Measurements from ENCODE around the gene CTSO. TPM values are rescaled to one million over a fixed set of nuclear protein-coding genes. Genes with fewer than 3 reads are reported as not detected.

The CTSO gene
- total RNA-seq: 3.0 and 3.5 TPM in 2 replicates

DNA sequence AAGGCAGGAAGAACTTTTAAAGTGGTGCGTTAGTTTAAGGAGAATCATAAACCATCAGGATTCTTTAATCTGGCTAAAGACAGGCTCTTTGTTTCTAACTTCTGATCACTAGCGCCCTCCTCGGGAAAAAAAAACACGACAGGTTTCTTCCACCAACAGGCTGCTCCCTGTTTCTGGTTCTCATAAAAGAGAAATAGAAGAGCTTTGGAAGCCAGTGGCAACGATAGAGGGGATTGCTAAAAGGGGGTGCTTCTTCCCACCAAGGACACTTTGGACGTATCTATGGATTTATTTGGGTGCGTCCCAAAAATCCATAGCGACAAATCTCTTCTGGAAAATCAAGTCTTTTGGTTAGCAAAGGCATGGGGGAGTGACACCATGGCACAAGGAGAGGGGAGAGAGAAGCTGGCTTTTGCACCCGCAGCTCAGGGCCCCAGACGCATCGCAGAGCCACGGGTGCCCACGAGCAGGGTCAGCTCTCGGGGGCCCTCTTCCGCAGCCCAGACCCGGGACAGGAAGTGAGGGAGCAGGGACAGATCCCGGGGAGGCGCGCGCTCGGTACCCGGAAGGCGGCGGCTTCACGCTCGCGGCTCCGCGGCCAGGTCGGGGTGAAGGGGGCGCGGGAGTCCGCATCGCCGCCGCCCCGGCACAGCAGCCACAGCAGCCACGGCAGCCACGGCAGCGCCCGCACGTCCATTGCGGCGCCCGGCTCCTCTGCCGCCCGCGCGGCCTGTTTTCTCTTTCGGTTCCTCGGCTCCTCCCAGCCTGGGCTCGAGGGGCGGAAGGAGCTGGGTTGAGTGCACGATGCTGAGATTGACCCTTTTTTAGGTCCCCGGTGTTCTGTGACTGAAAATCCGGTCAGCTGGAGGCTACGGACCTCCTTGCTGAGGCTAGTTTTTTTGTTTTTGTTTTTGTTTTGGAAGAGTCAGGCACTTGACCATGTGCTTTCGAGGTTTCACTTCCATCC lies at the start of gene CTSO:
Gene CTSO, minus strand, starts transcription at position 716 of the 967 bp plus-strand sequence. Its CDS starts 19 bp downstream, at position 697.
- intact Hi-C loops (cut with micrococcal nuclease): loop anchor here (1.0 to 10.0 kb wide), 5 partner anchors 144 to 1403 kb away; partner anchors contain the start of genes MAP9 and PLRG1

DNA sequence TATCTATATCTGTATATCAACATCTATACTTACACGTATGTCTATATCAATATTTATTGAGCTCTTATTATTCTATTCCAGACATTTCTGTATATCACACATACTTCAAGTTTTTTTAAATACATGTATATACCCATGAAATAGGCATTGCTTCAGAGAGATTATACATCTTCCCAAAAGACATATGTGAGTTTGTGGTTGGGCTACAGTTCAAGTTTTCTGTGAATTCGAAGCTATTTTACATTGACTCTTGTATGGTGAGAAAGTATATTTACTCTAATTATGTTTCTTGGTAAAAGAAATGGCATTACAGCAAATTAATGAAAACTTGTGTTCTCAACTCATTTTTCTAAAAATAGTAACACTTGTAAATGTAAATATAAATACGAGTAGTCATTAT lies 46.8 kb upstream of the CTSO start:
- intact Hi-C loops (cut with micrococcal nuclease): no loop called here

- intact Hi-C loops (cut with micrococcal nuclease): no loop called here
Observed at GRCh38 chr4:155999725-156000124, 46.1 kb upstream of the CTSO start.

- intact Hi-C loops (cut with micrococcal nuclease): no loop called here
Observed at GRCh38 chr4:155995069-155995468, 41.4 kb upstream of the CTSO start.

DNA sequence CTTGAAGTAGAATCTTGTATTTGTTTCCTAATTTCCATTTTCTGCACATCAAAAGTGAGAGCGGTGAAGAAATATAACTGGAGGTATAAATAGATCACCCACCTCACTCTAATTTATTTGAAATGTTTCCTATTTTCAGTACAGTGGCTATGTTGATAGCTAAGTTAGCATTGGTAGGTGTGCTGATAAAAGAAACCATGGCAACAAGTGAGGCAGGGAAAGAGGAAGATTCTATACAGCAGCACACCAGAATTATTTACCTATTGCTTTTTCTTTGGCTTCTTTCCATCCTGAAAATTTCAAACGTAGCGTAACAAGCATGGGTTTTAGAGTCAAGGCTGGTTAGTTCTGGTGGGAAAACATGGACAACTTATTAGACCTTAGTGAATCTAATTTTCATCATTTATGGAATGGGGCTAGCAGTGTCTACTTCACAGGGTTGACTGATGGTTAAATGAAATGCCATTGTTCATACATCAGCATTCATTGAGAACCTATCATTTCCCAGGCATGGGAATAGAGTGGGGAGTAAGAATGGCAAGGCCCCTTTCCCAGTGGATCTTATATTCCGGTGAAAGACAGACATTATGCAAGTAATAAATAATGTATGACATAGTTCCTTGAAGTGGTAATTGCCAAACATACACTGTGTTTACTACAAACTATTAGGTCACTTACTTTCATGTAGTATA lies 30.6 kb upstream of the CTSO start:
- intact Hi-C loops (cut with micrococcal nuclease): no loop called here

DNA sequence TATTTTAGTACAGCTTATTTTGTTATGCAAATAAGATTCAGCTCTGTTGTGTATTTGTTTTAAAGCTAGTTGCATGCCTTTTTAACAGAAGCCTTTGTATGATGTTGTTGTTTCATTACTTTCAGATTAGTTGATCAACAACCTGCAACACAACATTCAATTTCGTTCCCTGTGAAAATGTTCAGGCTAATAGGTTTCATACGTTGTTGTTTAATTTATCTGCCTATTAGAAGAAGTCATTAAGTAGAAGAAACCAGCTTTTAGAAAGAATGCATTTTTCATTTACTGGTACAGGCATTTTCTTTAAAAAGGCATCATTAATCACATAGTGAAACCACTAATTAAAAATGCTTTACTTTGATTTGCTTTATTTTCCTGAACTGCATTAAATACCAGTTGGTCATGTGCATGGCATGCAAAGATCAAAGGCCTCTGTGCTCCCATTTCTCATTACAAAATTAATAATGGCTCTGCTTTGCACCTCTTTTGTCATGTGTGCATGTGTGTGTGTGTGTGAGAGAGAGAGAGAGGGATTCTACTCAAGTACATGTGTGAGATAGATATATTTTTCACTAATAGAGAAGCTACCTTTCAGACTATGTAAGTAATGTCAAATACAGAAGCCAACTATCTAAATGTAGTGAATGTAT lies 29.2 kb upstream of the CTSO start:
- intact Hi-C loops (cut with micrococcal nuclease): no loop called here

- intact Hi-C loops (cut with micrococcal nuclease): no loop called here
Observed at GRCh38 chr4:155978810-155979209, 25.1 kb upstream of the CTSO start.

GRCh38 chr4:155975511-155975910 lies 21.8 kb upstream of the CTSO start:
- intact Hi-C loops (cut with micrococcal nuclease): no loop called here

DNA sequence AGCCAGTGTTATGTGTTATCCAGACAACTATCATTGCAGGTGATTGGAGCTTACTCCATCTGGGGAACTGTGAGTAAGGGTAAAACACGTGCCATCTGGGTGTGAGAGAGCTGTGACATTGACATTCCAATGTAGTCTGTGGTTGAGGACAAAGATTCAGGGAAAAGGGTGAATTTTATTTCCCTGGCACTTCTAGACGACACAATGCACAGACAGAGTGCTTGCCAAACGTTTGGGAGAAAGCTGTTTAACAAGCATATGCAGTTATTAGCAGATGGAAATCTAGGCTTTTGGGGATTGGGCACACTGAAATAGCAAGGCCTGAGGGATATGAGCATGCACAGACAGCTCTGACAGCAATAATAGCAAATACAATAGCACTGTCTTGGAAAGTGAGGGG lies 21.3 kb upstream of the CTSO start:
- intact Hi-C loops (cut with micrococcal nuclease): no loop called here

GRCh38 chr4:155974476-155974749 lies 20.7 kb upstream of the CTSO start:
- intact Hi-C loops (cut with micrococcal nuclease): no loop called here

GRCh38 chr4:155973639-155974475 lies 20.2 kb upstream of the CTSO start:
- intact Hi-C loops (cut with micrococcal nuclease): no loop called here

DNA sequence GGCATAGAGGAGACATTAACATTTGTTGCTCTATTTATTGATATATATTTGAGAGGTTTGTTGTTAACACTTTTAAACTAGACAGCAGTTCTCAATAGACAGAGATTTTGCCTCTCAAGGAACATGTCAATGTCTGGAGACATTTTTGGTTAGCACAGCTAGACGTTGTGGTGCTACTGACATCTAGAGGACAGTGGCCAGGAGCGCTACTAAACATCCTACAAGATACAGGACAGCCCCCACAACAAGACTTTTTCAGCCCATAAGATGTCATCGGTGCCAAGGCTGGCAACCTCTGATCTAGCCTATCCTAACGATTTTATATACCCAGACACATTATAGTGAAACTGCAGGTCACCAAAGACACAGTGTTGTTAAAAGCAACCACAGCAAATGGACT lies 18.4 kb upstream of the CTSO start:
- intact Hi-C loops (cut with micrococcal nuclease): no loop called here

DNA sequence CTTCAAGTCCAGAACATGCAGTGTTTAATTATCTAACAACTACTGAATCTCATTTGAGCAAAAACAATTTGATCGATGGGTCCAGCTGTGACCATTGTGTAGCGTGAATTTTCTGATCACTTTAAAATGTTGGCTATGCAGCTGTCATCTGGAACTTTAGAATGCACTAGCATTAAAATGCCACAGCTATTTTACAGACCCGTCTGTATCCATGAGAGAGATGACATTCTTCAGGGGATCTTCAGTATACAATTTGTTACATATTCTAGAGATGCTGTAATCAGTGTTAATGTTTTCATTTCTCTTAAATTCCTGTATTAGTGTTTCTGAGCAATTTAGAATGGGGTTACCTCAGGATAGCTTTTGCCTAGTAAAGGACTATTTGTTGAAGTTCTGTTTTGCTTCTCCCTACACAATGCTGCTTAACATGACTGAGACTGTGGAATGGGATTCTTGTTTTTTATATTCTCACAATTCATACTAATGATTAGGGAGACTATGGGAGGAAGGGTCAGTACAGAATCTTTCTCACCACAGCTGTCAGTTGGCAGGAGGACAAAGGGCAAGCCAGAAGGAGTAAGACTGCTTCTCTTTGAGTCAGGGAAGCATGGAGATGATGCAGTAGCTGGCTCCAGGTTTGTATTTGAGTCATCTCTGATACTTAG lies 13.2 kb upstream of the CTSO start:
- intact Hi-C loops (cut with micrococcal nuclease): no loop called here

- intact Hi-C loops (cut with micrococcal nuclease): no loop called here
Observed at GRCh38 chr4:155966171-155966570, 12.5 kb upstream of the CTSO start.

DNA sequence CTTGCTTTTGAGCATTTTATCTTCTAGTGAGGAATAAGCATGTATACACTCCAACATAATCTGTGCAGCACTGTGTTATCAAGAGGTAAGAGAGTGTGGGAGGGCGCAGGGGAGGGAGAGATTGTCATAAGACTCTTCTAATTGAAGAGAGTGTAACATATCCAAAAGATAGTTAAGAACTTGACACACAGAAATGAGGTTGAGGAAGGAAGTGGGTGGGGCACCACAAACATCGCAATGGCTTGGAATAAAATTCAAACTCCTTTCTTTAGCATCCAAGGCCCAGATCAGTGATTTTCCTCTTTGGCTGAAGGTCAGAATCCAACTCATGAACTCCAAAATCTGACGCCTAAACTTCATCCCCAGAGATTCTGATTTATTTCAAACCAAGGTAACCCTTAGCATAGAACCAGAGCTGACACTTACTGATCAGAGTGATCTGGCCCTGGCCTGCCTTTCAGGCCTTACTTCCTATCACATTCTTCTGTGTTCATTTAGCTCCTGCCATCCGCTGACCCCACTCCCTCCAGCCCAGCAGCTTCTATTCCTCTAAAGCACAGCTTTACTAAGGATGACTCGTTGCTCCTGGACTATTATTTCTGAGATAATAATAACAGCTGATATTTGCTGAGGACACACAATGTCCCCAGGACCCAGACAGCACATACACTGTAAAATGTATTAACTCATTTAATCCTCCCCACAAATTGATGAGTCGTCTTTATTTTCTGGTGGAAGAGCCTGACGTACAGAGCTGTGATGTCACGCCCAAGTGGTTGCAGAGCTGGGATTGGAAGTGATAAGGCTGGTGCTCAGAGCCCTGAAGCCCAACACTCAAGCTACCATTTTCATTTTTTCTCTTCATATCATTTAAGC lies 10.6 kb upstream of the CTSO start:
- intact Hi-C loops (cut with micrococcal nuclease): no loop called here

DNA sequence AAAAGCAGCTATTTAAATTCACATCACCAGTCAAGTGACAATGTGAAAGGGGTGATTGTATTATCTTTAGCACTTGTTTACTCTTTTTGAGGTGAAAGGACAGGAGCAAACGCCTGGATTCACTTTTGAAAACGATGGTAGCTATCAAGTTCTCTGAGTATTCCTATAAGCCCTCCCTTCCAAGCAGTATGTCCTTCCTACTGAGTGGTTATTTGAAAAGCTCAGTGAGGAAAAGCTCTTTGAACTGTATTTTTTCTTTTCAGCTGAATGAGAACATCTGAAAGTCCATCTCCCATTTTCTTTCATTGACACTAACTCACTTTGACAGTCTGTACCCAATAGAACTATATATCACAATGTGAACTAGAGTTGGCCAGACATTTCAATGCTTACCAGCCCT lies 9.1 kb upstream of the CTSO start:
- intact Hi-C loops (cut with micrococcal nuclease): no loop called here

DNA sequence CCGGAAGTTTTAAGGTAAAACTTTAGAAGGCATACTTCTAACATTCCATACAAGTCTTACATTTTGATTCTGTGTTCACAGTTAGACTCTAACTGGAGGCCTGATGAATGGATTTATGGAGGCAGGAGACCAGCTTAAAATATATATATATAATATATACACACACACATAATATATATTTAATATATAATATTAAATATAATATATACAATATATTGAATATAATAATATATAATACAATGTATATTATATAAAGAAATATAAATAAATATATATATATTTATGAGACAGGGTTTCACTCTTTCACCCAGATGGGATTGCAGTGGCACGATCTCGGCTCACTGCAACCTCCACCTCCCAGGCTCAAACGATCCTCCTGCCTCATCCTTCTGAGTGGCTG lies 7.9 kb upstream of the CTSO start:
- intact Hi-C loops (cut with micrococcal nuclease): no loop called here

GRCh38 chr4:155960522-155960921 lies 6.9 kb upstream of the CTSO start:
- intact Hi-C loops (cut with micrococcal nuclease): no loop called here

GRCh38 chr4:155959417-155959816 lies 5.8 kb upstream of the CTSO start:
- intact Hi-C loops (cut with micrococcal nuclease): loop anchor here (10.0 kb wide), 1 partner anchor 1005 kb away; no protein-coding TSS in a partner anchor

DNA sequence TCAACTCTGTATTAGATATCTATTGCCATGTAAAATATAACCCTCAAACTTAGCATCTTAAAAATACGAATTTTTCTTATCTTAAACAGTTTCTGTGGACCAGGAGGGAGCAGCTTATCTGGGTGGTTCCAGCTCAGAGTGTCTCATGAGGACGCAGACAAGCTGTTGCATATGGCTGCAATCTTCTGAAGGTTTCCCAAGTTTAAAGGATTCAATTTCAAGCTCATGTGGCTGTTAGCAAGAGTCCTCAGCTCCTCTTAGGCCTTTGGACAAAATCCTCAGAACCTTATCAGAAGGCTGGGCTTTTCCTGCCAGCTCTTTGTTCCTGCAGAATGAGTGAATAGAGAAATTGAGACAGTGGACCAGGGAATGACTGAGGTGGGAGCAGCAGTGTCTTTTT lies 2.8 kb upstream of the CTSO start:
- intact Hi-C loops (cut with micrococcal nuclease): loop anchor here (10.0 kb wide), 1 partner anchor 1008 kb away; no protein-coding TSS in a partner anchor

All from T-helper 2 cell treated with Interferon-gamma antibody and Interleukin-4, amounts not matched to agents 100 ng/mL and 5 ng/mL, for 36 hours (primary cell).